HL-60 (cell line): ENCODE results near the gene SNAI1.

Experiments used
- DNase-seq, 2 experiments: peaks; one replicate each; pipeline ENCODE4 v3.0.0-alpha.2; 2010 to 2020; ENCODE audit warnings: low read depth in 1 of 2, low spot score in 1 of 2
- H3K27ac ChIP-seq: fragments of 250-450 bp; sonication (Bioruptor Pico); replicated peaks from 2 replicates; pipeline ENCODE4 v1.5.1; 2020; ENCODE audit warnings: mild to moderate bottlenecking, moderate library complexity
- H3K27me3 ChIP-seq: fragments of 250-450 bp; sonication (Bioruptor Pico); 2 replicates; pipeline ENCODE4 v1.5.1; 2021; ENCODE audit warnings: mild to moderate bottlenecking, moderate library complexity; ENCODE audit not compliant: insufficient read depth, poor library complexity, severe bottlenecking
- H3K4me3 ChIP-seq: replicated peaks from 2 replicates; pipeline ENCODE4 v1.5.1; 2011; ENCODE audit warnings: mild to moderate bottlenecking, control low read depth, low read length; ENCODE audit not compliant: insufficient read depth
- CTCF ChIP-seq: IDR thresholded peaks from one replicate; pipeline ENCODE4 v1.5.1; 2011; ENCODE audit warnings: low read length, control low read depth, inconsistent platforms; ENCODE audit not compliant: insufficient read depth
- GABPA ChIP-seq: IDR thresholded peaks from 2 replicates; pipeline ENCODE4 v1.6.1; 2012; ENCODE audit warnings: low read depth
- POLR2AphosphoS5 ChIP-seq: IDR thresholded peaks from 2 replicates; pipeline ENCODE4 v1.6.1; 2012; ENCODE audit warnings: low read depth
- REST ChIP-seq: IDR thresholded peaks from 2 replicates; pipeline ENCODE4 v1.6.1; 2012; ENCODE audit warnings: low read depth; ENCODE audit not compliant: insufficient replicate concordance
- SPI1 ChIP-seq: IDR thresholded peaks from 2 replicates; pipeline ENCODE4 v1.6.1; 2012; ENCODE audit warnings: low read depth, mild to moderate bottlenecking, borderline replicate concordance

The SNAI1 gene

GRCh38 chr20:50037575-50037974, 54.8 kb downstream of the SNAI1 start:
- Histone ChIP-seq H3K27me3 (no peaks in the 10 kb centered on the region), H3K27ac (no peak overlapping the region), H3K4me3 (no peak overlapping the region)
- TF ChIP-seq POLR2AphosphoS5 (no peak), REST (no peak), SPI1 (no peak), GABPA (no peak), CTCF (no peak)
- no peak for DNase-seq

- Histone ChIP-seq H3K4me3 (no peak overlapping the region), H3K27ac (no peak overlapping the region), H3K27me3 (no peaks in the 10 kb centered on the region)
- TF ChIP-seq SPI1 (no peak), GABPA (no peak), POLR2AphosphoS5 (no peak), CTCF (no peak), REST (no peak)
- no peak for DNase-seq
Observed at GRCh38 chr20:50038169-50038568, 55.4 kb downstream of the SNAI1 start.
